Uterus (tissue), 2 donors: ENCODE data around the gene SLC9B1.
A peak's percentile ranks its signal among the peaks of the same experiment; 100 is the strongest.

Experiments used
- CTCF ChIP-seq, 4 experiments: fragments of 200-600 bp in 2 of 4; fragments of 450-650 bp in 2 of 4; sonication (generic) in 2 of 4; IDR thresholded peaks; one replicate each; pipeline ENCODE4 v1.5.1; 2016 to 2019; ENCODE audit warnings: antibody characterized with exemption in 4 of 4, mild to moderate bottlenecking in 2 of 4, moderate library complexity in 1 of 4
- POLR2A ChIP-seq, 2 donors: fragments of 450-650 bp; IDR thresholded peaks; one replicate each; pipeline ENCODE4 v1.6.1; 2016; ENCODE audit warnings: antibody characterized with exemption in 2 of 2, mild to moderate bottlenecking in 1 of 2, moderate library complexity in 1 of 2

GRCh38 chr4:103019308-103020124 is at the start of gene SLC9B1:
- TF ChIP-seq POLR2A (IDR thresholded peaks at IDR 0.05) (peak; percentile 69 to 88), CTCF (IDR thresholded peaks at IDR 0.05) (peak in 1 of 4 experiments; percentile 8)
